Esophagus squamous epithelium (tissue), 4 donors: ENCODE results near the gene PIGU.

Source experiments
- CTCF ChIP-seq, 6 experiments: fragments of 450-650 bp in 4 of 6; fragments of 200-600 bp in 2 of 6; sonication (generic) in 2 of 6; IDR thresholded peaks; one replicate each; pipeline ENCODE4 v1.5.1; 2016 to 2019; ENCODE audit warnings: antibody characterized with exemption in 6 of 6, mild to moderate bottlenecking in 4 of 6, moderate library complexity in 4 of 6
- POLR2A ChIP-seq, 4 donors: fragments of 450-650 bp; IDR thresholded peaks; one replicate each; pipeline ENCODE4 v1.6.1; 2017; ENCODE audit warnings: antibody characterized with exemption in 4 of 4, mild to moderate bottlenecking in 4 of 4, moderate library complexity in 3 of 4

- no peak for TF ChIP-seq CTCF (IDR thresholded peaks at IDR 0.05)
- TF ChIP-seq POLR2A (IDR thresholded peaks at IDR 0.05), result no peak
These were observed 96.6 kb downstream of the PIGU start for GRCh38 chr20:34579979-34580940.
